Spleen (tissue), 7 donors: ENCODE results near the gene EBNA1BP2.

Experiments used
- POLR2A ChIP-seq, 3 donors: fragments of 450-650 bp; IDR thresholded peaks; one replicate each; pipeline ENCODE4 v1.5.1; 2017; ENCODE audit warnings: antibody characterized with exemption in 3 of 3, mild to moderate bottlenecking in 1 of 3
- POLR2AphosphoS5 ChIP-seq, 3 donors: sonication (generic); formaldehyde crosslinking; IDR thresholded peaks; one replicate each; pipeline ENCODE4 v1.5.1; 2017; ENCODE audit warnings: antibody characterized with exemption in 3 of 3
- TF ChIP-seq, protein P1 (sequence below), 11 experiments: fragments of 200-600 bp in 7 of 11; fragments of 450-650 bp in 4 of 11; sonication (generic) in 4 of 11; IDR thresholded peaks in 8 of 11; conservative IDR thresholded peaks in 3 of 11; 1 replicate in 7 of 11; 2 replicates in 4 of 11; pipeline versions ENCODE4 v1.4.0 to v1.8.0; 2016 to 2021; ENCODE audit warnings: antibody characterized with exemption in 11 of 11, inconsistent platforms in 4 of 11, mild to moderate bottlenecking in 1 of 11
- donor health status: DM: no; HTN: no; CAD: no; lungs with moderate emphysema.
- donor health status: DM: no; HTN: no; CAD: no.
- donor health status: DM: no; HTN: no; CAD: no.

DNA sequence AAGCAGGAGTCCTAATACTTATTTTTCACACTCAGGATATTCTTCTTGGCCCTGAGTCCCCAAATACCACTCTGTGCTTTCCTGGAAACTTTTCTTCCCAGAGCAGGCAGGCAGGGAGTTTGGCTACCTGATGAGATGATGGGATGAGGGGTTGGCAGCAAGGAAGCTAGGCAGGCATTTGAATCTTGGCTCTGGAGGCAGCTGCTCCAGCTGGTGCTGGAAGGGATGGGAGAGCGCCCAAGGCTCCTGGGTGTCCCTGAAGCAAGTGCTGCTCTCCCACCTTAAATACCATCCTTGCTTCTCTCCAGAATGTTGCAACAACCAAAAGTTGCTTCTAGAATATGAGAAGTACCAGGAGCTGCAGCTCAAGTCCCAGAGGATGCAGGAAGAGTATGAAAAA is 49.7 kb upstream of the EBNA1BP2 start:
- TF ChIP-seq, protein P1, sequence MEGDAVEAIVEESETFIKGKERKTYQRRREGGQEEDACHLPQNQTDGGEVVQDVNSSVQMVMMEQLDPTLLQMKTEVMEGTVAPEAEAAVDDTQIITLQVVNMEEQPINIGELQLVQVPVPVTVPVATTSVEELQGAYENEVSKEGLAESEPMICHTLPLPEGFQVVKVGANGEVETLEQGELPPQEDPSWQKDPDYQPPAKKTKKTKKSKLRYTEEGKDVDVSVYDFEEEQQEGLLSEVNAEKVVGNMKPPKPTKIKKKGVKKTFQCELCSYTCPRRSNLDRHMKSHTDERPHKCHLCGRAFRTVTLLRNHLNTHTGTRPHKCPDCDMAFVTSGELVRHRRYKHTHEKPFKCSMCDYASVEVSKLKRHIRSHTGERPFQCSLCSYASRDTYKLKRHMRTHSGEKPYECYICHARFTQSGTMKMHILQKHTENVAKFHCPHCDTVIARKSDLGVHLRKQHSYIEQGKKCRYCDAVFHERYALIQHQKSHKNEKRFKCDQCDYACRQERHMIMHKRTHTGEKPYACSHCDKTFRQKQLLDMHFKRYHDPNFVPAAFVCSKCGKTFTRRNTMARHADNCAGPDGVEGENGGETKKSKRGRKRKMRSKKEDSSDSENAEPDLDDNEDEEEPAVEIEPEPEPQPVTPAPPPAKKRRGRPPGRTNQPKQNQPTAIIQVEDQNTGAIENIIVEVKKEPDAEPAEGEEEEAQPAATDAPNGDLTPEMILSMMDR (IDR thresholded peaks at IDR 0.05 in 8 of 11, conservative IDR thresholded peaks at IDR 0.05 in 3 of 11) = no peak
- TF ChIP-seq POLR2AphosphoS5 (IDR thresholded peaks at IDR 0.05) (no peak), POLR2A (IDR thresholded peaks at IDR 0.05) (no peak)
